Ascending aorta (tissue), 2 donors: ENCODE measurements around the gene PTCHD4. TPM values are rescaled to one million over a fixed set of nuclear protein-coding genes. Genes with fewer than 3 reads are reported as not detected.

Experiments used
- DNase-seq, 2 donors: peaks; one replicate each; pipeline ENCODE4 v3.0.0-alpha.2; 2019; ENCODE audit warnings: low spot score in 2 of 2
- H3K27ac ChIP-seq, 2 donors: fragments of 200-600 bp; sonication (generic); one replicate each; pipeline ENCODE4 v1.5.1; 2016 to 2017; ENCODE audit warnings: mild to moderate bottlenecking in 1 of 2
- H3K27me3 ChIP-seq: fragments of 200-600 bp; sonication (generic); one replicate; pipeline ENCODE4 v1.5.1; 2017
- H3K36me3 ChIP-seq, 2 donors: fragments of 200-600 bp; sonication (generic); one replicate each; pipeline ENCODE4 v1.5.1; 2016
- H3K4me1 ChIP-seq, 2 donors: fragments of 200-600 bp; sonication (generic); one replicate each; pipeline ENCODE4 v1.5.1; 2016 to 2017; ENCODE audit warnings: mild to moderate bottlenecking in 1 of 2
- H3K4me3 ChIP-seq, 2 donors: fragments of 200-600 bp; sonication (generic); one replicate each; pipeline ENCODE4 v1.5.1; 2016 to 2017; ENCODE audit warnings: mild to moderate bottlenecking in 1 of 2
- H3K9me3 ChIP-seq, 2 donors: fragments of 200-600 bp; sonication (generic); one replicate each; pipeline ENCODE4 v1.5.1; 2016
- CTCF ChIP-seq, 3 experiments: fragments of 200-600 bp in 2 of 3; fragments of 450-650 bp in 1 of 3; sonication (generic) in 2 of 3; IDR thresholded peaks; one replicate each; pipeline ENCODE4 v1.5.1; 2016 to 2019; ENCODE audit warnings: antibody characterized with exemption in 3 of 3, mild to moderate bottlenecking in 1 of 3, moderate library complexity in 1 of 3
- intact Hi-C: fragments of 100-400 bp; cut with DNase I; formaldehyde crosslinking; loops from one replicate; pipeline ENCODE4 v1.15.1; 2023
- total RNA-seq: library from RNA; depleted of rRNA; stranded (reverse); fragments of >200 nt; gene quantifications from one replicate; pipeline ENCODE4 v1.1.0, GENCODE V29; 2016

Gene PTCHD4
- total RNA-seq, 1 donor from 2014 or later, result 0.32 TPM

GRCh38 chr6:48101290-48101689 lies 9.7 kb downstream of the PTCHD4 start:
- intact Hi-C loops, result no loop called here
- no peaks in the 10 kb centered on the region for H3K36me3 ChIP-seq
- TF ChIP-seq CTCF (IDR thresholded peaks at IDR 0.05), result no peak

DNA sequence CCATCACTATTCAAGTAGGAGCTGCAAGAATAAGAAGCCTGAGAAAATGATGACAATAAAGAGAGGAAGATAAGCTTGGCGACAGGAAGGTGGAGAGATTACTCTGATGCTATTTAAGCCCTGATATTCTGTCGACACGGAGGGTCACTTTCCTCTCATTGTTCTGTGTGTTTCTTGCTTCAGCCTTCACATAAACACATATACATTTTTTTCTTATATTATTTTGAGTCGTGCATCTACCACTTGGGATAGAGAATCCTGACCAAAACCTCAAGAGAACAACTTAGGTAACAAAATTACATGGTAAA lies 10.5 kb downstream of the PTCHD4 start:
- no peaks in the 10 kb centered on the region for H3K9me3 ChIP-seq
- no peaks in the 10 kb centered on the region for H3K4me1 ChIP-seq
- H3K4me3 ChIP-seq, result no peak overlapping the region
- H3K27me3 ChIP-seq, result no peaks in the 10 kb centered on the region
- no peak for DNase-seq
- H3K36me3 ChIP-seq, result no peaks in the 10 kb centered on the region
- no peak for TF ChIP-seq CTCF (IDR thresholded peaks at IDR 0.05)
- intact Hi-C loops, result no loop called here
- no peak overlapping the region for H3K27ac ChIP-seq

More at GRCh38 chr6:48101290-48101689, 9.7 kb downstream of the PTCHD4 start:
- no peak for DNase-seq
- no peaks in the 10 kb centered on the region for H3K9me3 ChIP-seq
- H3K4me3 ChIP-seq, result no peak overlapping the region
- no peaks in the 10 kb centered on the region for H3K27me3 ChIP-seq
- H3K27ac ChIP-seq, result no peak overlapping the region
- H3K4me1 ChIP-seq, result no peaks in the 10 kb centered on the region

- Histone ChIP-seq H3K27ac (no peak overlapping the region), H3K4me1 (no peaks in the 10 kb centered on the region), H3K27me3 (no peaks in the 10 kb centered on the region), H3K4me3 (no peak overlapping the region), H3K36me3 (no peaks in the 10 kb centered on the region), H3K9me3 (no peaks in the 10 kb centered on the region)
- TF ChIP-seq CTCF (IDR thresholded peaks at IDR 0.05), result no peak
- intact Hi-C loops, result no loop called here
- no peak for DNase-seq
These were observed 11.0 kb downstream of the PTCHD4 start for GRCh38 chr6:48099713-48100587.

DNA sequence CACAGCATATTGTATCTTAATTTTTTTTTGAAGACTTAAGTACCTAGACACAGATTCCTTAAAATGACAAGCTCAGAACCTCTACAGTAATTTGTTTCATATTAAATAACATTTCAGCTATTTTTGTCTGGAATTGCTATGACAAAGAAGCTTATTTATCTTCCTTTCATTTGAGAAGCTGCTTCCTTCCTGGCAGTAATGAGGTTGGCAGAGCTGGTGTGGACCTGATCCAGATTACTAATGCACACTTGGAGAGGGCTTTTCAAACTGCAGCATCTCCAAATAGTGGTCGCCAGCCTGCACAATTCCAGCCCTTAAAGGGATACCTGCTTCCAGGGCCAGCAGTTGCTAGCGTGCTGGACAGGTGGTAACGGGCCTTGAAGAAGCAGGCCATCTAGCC lies 12.1 kb downstream of the PTCHD4 start:
- intact Hi-C loops, result no loop called here
- Histone ChIP-seq H3K4me3 (no peak overlapping the region), H3K27ac (no peak overlapping the region), H3K36me3 (no peaks in the 10 kb centered on the region), H3K4me1 (no peaks in the 10 kb centered on the region), H3K9me3 (no peaks in the 10 kb centered on the region), H3K27me3 (no peaks in the 10 kb centered on the region)
- no peak for TF ChIP-seq CTCF (IDR thresholded peaks at IDR 0.05)
- DNase-seq, result no peak

GRCh38 chr6:48092550-48093217 lies 18.3 kb downstream of the PTCHD4 start:
- Histone ChIP-seq H3K4me3 (no peak overlapping the region), H3K27me3 (no peaks in the 10 kb centered on the region), H3K9me3 (no peaks in the 10 kb centered on the region), H3K27ac (no peak overlapping the region), H3K36me3 (no peaks in the 10 kb centered on the region), H3K4me1 (no peaks in the 10 kb centered on the region)
- TF ChIP-seq CTCF (IDR thresholded peaks at IDR 0.05), result no peak
- intact Hi-C loops, result no loop called here
- no peak for DNase-seq
